ENCODE measurements around the gene GSTA4. TPM values are rescaled to one million over a fixed set of nuclear protein-coding genes. Genes with fewer than 3 reads are reported as not detected.
"Not testable (repeated sequence)": the region's sequence is repeated elsewhere in the genome, so short reads cannot be mapped to it uniquely, and the experiment has no call there.

GSTA4 gene
- total and polyA plus RNA-seq, 12 donors, result 9.4 to 16.3 (median 12.0) TPM

DNA sequence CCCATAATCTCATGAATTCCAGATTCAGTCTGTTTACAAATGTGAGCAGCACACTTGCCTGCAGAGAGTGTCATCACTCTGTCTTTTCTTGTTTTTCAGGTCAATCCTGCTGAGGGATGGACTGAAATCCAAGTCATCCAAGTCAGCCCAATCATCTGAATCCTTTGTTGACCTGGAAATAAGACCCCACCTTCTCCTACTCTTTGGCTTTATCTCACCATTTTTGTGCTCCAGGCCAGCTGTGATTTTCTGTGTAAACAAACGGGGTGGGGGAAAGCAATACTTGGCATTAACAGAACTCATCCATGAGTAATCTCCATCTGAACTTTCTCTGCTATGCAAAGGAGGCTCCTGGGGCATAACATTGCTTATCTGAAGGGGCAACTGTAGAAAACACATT, 16.9 kb upstream of the GSTA4 start:
- WGBS, 2 donors, result 81% methylated on average over 1 of the region's 1 CpG
- intact Hi-C loops (cut with DNase I), result no loop called here
- Histone ChIP-seq H3K27me3 (no peaks in the 10 kb centered on the region), H3K4me1 (no peaks in the 10 kb centered on the region), H3K4me3 (no peak overlapping the region), H3K9me3 (no peaks in the 10 kb centered on the region), H3K27ac (no peak overlapping the region), H3K36me3 (peaks cover 0 to 100% (median 78%) of the 10 kb centered on the region in 9 donors)
- TF ChIP-seq CTCF (IDR thresholded peaks at IDR 0.05), result no peak
- ATAC-seq (no peak), DNase-seq (no peak)

GRCh38 chr6:53010504-53010903, 15.4 kb upstream of the GSTA4 start:
- H3K4me1 ChIP-seq, result no peaks in the 10 kb centered on the region
- no peak overlapping the region for H3K27ac ChIP-seq
- no peaks in the 10 kb centered on the region for H3K9me3 ChIP-seq
- DNase-seq, result no peak
- no peak for TF ChIP-seq CTCF (IDR thresholded peaks at IDR 0.05)
- H3K4me3 ChIP-seq, result no peak overlapping the region
- no peaks in the 10 kb centered on the region for H3K27me3 ChIP-seq
- WGBS, 2 donors, result 91 to 100% methylated on average over 1 of the region's 1 CpG
- intact Hi-C loops (cut with DNase I), result no loop called here
- peaks cover 0 to 100% (median 85%) of the 10 kb centered on the region in 9 donors for H3K36me3 ChIP-seq
- no peak for ATAC-seq

DNA sequence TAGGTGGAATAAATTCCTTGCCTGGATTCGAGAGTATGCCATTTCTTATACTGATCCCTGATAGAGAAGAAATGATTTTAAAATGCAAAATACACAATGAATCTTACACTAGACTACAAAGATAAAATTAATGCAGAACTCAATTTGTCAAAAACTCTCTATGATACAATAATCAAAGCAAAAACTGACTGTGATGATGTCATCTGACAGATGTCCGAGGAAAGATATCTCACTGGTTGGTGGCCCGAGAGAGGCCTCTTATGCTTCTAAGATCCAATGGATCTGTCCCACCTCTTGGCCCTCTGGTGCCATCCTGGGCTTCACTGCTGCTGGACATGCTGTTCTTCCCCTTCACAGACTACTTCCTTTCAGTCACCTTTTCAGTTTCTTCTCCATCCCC, 14.4 kb upstream of the GSTA4 start:
- no peaks in the 10 kb centered on the region for H3K4me1 ChIP-seq
- intact Hi-C loops (cut with DNase I), result no loop called here
- WGBS, 2 donors, result 92 to 95% methylated on average over 3 of the region's 3 CpGs
- TF ChIP-seq CTCF (IDR thresholded peaks at IDR 0.05), result no peak
- ATAC-seq (no peak), DNase-seq (no peak)
- H3K36me3 ChIP-seq, result peaks cover 0 to 100% (median 89%) of the 10 kb centered on the region in 9 donors
- H3K4me3 ChIP-seq, result no peak overlapping the region
- no peak overlapping the region for H3K27ac ChIP-seq
- H3K27me3 ChIP-seq, result no peaks in the 10 kb centered on the region
- H3K9me3 ChIP-seq, result no peaks in the 10 kb centered on the region

- no peak for DNase-seq
- Histone ChIP-seq H3K36me3 (peaks cover 0 to 100% (median 85%) of the 10 kb centered on the region in 9 donors), H3K27ac (no peak overlapping the region), H3K4me1 (no peaks in the 10 kb centered on the region), H3K4me3 (no peak overlapping the region), H3K27me3 (no peaks in the 10 kb centered on the region), H3K9me3 (no peaks in the 10 kb centered on the region)
- TF ChIP-seq CTCF (IDR thresholded peaks at IDR 0.05), result no peak
- intact Hi-C loops (cut with DNase I), result no loop called here
- WGBS, 2 donors, result 67 to 74% methylated on average over 2 of the region's 2 CpGs
- no peak for ATAC-seq
Observed at GRCh38 chr6:53009056-53009455, 14.0 kb upstream of the GSTA4 start.

DNA sequence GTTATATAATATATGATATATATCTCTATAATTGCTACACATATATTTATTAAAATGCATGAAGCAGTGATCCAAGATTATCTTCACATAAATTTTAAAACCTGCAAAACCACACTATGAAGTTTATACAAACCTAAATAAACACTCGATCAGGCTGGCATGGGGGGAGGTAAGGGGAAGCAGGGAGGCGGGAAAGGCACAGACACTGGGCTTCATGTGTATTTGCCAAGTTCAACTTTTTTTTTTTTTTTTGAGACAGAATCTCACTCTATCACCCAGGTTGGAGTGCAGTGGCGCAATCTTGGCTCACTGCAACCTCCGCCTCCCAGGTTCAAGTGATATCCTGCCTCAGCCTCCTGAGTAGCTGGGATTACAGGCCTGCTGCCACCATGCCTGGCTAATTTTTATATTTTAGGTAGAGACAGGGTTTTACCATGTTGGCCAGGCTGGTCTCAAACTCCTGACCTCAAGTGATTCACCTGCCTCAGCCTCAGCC, 13.2 kb upstream of the GSTA4 start:
- whole genome bisulfite sequencing, 2 donors, result 99% methylated on average over 4 of the region's 4 CpGs
- H3K36me3 ChIP-seq, result peaks cover 0 to 100% (median 77%) of the 10 kb centered on the region in 9 donors
- intact Hi-C loops (cut with DNase I); H3K4me1 ChIP-seq; H3K9me3 ChIP-seq; DNase-seq; H3K4me3 ChIP-seq; H3K27ac ChIP-seq; H3K27me3 ChIP-seq; ATAC-seq: not testable (repeated sequence)

Measured in heart right ventricle (tissue), 16 donors.